GM21381 (cell line): ENCODE data around the gene ZNF12.
"Not testable (repeated sequence)": the region's sequence is repeated elsewhere in the genome, so short reads cannot be mapped to it uniquely, and the experiment has no call there.

Source experiments
- ATAC-seq: cut with Tn5 transposase; IDR thresholded peaks from one replicate; pipeline ENCODE4 v1.9.1; 2021; ENCODE audit warnings: mild to moderate bottlenecking, moderate library complexity; ENCODE audit not compliant: unreplicated experiment

ZNF12 gene

DNA sequence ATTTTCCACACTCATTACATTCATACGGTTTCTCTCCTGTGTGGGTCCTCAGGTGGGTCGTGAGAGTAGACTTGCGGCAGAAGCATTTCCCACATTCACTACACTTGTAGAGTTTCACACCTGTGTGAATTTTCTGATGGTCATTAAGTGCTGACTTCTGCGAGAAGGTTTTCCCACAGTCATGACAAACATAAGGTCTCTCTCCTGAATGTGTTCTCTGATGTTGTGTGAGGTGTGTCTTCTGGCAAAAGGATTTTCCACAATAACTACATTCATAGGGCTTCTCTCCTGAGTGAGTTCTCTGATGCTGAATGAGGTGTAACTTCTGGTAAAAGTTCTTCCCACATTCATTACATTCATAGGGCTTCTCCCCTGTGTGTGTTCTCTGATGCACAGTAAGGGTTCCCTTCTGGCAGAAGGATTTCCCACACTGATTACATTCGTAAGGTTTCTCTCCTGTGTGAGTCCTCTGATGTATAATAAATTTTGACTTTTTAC, 15.1 kb downstream of the ZNF12 start:
- no peak for ATAC-seq

DNA sequence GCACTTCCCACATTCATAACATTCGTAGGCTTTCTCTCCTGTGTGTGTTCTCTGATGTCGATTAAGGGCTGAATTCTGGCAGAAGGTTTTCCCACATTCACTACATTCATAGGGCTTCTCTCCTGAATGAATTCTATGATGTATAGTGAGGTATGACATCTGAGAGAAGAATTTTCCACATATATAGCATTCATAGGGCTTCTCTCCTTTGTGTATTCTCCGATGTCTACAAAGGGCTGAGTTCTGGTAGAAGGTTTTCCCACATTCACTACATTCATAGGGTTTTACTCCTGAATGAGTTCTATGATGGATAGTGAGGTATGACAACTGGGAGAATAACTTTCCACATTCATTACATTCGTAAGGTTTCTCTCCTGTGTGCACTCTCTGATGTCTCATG, 15.6 kb downstream of the ZNF12 start:
- ATAC-seq, result no peak

- no peak for ATAC-seq
Measured at GRCh38 chr7:6680146-6680545, 26.6 kb downstream of the ZNF12 start.

GRCh38 chr7:6675807-6676405, 30.8 kb downstream of the ZNF12 start:
- no peak for ATAC-seq

DNA sequence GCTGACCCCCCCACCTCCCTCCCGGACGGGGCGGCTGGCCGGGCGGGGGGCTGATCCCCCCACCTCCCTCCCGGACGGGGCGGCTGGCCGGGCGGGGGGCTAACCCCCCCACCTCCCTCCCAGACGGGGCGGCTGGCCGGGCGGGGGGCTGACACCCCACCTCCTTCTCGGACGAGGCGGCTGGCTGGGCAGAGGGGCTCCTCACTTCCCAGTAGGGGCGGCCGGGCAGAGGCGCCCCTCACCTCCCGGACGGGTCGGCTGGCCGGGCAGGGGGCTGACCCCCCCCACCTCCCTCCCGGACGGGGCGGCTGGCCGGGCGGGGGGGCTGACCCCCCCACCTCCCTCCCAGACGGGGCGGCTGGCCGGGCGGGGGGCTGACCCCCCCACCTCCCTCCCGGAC, 35.9 kb downstream of the ZNF12 start:
- ATAC-seq, result not testable (repeated sequence)

- no peak for ATAC-seq
Measured at GRCh38 chr7:6658618-6659345, 48.0 kb downstream of the ZNF12 start.

DNA sequence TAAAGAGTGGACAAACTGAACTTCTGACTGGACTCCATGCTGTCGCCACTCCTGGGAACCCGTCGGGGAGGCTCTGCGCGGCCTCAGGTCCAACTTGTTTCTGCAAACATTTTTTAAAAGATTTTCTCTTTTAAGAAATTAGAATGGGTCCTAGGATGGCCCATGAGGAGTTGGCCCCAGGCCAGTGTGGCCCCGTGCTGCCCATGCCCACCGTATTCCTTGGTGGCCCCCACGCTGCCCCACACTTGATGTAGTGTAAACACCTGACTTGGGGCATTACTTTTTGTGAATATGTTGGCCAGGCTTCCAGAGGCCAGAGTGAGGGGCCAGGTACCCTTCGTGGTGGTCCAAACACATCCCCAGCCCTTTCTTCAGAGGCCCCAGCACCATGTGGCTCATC, 50.3 kb downstream of the ZNF12 start:
- ATAC-seq, result no peak

DNA sequence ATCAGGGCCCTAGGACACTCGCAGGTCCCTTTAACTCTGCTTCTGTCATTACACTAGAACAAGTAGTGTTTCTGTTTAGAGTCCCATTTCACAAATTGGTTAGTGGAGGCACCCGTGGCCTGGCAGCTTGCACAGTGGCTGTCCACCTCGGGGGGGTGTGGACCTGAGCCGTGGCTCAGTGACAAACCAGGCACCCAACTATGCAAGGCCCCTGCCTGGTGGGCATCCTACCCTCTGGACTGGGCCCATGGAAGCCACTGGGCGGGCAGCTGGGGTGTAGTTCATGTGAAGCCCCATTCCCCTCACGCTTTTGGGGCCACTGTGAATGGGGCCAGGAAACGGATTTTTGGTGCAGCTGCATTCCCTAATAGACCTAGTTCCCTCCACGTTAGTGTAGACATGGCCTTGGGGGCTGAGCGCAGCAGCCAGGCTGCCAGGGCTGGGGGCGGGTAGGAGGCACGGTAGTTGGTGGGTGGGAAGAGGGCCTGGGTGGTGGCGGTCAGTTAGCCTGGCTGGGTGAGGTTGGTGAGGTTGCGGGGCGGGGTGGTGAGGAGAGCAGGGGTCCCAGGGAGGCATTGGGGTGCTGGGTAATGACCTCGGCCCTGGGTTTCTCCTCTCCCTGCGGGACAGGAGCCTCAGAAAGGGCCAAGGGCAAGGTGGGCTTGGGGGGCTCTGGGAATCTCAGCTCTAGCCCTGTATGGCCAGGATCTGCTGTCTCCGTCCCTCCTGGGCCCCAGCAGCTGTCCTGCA, 50.9 kb downstream of the ZNF12 start:
- no peak for ATAC-seq

DNA sequence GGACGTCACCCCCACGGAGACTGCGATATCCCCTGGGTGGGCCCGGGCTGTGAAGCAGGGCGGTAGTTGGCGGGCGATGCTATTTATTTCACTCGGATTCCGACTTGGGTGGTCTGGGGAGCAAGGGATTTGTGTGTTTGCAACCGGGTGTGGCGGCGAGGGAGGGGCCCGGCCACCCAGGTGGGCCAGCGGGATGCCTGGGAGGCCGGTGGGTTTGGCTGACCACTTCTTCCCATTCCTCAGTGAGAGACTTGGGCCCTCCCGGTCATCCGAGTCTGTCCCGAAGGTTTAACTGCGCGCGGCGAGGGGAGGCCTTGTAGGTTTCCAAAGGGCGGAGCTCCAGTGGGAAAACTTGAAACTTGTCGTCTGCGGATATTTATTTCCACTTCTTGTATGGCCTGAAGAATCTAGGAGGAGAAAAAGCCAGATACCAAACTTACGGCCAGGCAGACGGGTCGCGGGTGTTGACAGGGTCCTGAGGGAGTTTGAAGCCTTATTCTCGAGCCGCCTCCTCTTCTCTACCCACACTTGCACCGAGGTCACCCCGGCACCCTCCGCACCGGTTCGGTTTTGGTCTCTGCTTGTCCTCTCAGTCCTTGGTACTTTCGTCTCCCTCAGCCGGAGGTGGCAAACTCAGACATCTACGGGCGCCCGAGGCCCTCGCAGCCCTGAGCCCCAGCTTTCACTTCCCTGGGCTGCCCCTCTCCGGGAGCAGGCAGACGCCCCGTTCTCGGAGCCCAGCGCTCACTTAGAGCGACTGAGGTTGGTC, 51.7 kb downstream of the ZNF12 start:
- ATAC-seq, result no peak

DNA sequence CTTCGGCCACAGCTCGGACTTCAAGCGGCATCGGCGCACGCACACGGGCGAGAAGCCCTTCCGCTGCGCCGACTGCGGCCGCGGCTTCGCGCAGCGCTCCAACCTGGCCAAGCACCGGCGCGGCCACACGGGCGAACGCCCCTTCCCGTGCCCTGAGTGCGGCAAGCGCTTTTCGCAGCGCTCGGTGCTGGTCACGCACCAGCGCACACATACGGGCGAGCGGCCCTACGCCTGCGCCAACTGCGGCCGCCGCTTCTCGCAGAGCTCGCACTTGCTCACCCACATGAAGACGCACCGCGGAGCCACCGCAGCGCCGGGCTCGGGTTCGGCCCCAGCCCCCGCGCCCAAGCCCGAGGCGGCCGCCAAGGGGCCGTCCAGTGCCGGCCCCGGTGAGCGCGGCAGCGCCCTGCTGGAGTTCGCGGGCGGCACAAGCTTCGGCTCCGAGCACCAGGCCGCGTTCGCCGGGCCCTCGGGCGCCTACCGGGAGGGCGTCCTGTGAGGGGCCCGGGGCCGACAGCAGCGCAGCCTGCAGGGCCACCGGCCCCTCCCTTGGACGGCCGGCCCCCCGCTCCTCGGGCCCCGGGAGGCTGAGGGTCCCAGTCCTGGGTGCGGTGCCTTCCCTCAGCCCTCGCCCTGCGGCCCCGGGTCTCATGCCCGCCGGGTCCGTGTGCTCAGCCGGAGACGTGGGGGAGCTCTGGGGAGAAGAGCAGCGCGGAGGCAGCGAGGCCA, 52.5 kb downstream of the ZNF12 start:
- ATAC-seq, result no peak

DNA sequence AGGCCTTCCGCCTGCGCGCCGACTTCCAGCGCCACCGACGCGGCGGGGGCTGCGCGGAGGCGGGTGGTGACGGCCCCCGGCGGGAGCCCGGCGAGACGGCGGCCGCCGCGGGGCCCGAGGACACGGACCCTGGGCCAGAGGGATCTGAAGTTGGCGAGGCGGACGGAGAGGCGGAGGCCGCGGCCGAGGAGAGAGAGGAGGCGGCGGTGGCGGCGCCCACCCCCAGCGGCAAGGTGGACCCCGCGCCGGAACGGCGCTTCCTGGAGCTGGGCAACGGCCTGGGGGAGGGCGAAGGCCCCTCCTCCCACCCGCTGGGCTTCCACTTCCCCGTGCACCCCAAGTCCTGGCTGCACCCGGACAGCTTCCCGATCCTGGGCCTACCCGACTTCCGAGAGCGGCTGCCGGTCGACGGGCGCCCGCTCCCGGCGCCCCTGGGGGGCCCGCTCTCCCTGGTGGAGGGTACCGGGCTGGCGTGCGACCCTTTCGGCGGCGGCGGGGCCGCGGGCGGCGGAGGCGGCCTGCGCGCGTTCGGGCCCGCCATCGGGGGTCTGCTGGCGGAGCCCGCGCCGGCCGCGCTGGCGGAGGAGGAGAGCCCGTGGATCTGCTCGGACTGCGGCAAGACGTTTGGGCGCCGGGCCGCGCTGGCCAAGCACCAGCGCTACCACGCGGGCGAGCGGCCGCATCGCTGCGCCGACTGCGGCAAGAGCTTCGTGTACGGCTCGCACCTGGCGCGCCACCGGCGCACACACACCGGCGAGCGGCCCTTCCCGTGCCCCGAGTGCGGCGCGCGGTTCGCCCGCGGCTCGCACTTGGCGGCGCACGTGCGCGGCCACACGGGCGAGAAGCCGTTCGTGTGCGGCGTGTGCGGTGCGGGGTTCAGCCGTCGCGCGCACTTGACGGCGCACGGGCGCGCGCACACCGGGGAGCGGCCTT, 53.4 kb downstream of the ZNF12 start:
- no peak for ATAC-seq

- no peak for ATAC-seq
Measured at GRCh38 chr7:6652446-6653011, 54.2 kb downstream of the ZNF12 start.

DNA sequence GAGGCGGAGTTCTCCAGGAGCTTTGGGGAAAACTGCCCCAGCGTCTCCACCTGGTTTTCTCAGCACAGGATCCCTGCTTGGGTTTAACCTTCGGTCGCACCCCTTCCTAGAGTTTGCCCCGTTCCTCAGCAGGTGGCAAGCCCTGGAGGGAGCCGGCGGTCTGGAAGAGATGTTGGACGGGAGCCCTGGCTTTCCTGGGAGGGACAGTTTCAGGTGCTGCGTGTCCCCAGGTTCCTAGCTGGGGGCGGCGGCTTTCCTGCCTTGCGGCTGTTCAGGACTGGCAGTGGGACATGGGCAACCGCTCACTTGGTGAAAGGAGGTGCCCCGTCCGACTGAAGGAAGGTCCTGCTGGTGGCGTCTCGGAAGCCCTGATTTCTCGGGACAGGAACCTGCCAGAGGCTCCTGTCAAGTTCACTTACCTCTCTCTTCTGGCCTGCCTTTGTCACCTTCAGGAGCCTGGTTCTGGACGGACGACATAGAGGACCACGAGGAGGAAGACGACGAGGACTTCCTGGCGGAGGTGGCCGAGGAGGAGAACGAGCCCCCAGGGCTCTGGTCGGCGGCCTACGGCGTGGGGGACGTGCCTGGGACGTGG, 54.8 kb downstream of the ZNF12 start:
- no peak for ATAC-seq

DNA sequence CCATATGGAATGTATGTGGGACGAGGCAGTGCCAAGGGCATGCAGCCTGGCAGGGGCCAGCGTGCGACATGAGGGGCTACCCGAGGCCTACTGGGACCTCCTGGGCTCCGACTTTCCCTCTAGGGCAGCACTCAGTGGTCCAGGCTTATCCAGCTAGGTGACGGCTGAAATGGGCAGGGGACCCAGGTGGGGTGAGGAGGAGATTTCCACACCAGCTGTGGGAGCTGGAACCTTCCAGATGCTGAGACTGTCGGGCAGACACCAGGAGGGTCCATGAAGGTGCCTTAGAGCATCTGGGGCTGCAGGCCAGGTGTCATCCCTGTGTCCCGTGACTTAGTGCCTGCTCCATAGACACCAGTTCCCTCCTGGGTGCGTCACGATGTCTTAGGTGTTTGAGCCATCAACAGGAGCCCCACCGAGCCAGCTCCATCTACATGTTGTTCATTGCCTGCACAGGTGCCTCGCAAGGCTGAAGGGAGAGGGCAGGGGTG, 56.2 kb downstream of the ZNF12 start:
- no peak for ATAC-seq

GRCh38 chr7:6650086-6650485, 56.7 kb downstream of the ZNF12 start:
- ATAC-seq, result no peak

DNA sequence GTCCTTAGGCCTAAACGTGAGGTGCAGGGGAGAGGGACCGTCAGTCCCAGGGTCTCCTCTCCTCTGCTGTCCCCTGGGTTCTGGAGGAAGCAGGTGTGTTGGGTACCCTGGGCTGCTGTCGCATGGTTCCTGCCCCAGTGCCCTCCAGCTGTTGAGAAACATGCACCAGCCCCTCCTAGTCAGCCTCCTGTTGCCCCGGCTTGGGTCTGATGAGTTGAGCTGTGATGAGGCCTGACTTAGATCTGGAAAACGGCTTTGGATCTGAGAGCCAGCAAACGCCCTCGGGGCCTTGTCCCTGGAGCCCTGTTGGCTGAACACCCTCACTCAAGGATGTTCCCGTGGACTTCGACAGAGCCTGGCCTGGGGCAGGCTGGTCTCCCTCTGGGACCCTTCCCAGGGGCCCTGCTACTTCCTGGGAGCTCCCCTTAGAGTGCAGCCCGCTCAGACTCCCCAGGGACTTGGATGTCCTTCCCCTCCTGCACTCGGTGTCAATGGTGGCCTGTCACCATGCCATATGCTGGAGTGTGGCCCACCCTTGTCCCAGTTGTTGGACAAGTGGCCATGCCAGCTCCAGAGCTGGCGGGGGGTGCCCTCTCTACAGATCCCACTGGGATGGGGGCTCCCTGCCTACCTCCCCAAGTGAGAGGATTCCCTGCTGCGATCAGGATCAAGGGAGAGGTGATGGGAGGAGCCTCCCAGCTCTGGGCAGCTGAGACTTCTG, 57.3 kb downstream of the ZNF12 start:
- no peak for ATAC-seq

DNA sequence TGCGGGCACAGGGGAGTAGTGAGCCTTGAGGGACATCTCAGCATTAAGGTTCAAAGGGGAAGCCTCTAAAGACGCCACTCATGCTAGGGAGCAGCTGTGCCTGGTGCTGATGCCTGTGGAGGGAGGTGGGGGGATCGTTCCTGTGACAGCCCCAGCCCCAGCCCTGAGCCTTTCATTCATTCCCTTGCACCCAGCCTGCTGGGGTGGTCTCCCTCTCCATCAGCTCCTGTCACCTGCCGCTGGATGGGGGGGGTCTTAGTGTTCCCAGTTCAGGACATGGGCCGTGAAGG, 58.0 kb downstream of the ZNF12 start:
- no peak for ATAC-seq
